ENCODE data around the gene KDM8.

The KDM8 gene

DNA sequence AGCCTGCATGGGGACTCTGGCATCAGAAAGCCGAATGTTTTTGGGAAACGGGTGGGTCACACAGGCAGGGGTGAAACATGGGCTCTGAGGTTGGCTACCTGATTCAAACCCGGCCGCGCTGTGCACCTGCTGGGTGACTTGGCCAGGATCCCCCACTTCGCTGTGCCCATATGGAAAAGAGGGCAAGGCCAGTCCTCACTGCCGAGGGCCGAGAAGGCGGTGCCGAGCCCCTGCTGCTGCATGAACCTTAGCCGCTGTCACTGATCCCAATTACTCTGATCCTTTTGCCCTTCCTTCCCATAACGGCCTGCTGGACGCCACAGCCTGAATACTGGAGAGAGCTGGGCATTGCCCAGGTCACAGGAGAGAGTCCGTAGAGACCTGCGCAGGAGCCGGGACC is 17.7 kb downstream of the KDM8 start:
- Histone ChIP-seq H4K20me1 (ENCODE audit: insufficient read depth, low read length) (no peaks in the 10 kb centered on the region), H3K9me2 (replicated peaks; ENCODE audit: insufficient read depth, low read length) (no peaks in the 10 kb centered on the region), H2AFZ (ENCODE audit: low read length) (no peak overlapping the region), H3K9ac (ENCODE audit: low read length) (no peak overlapping the region), H3K79me2 (ENCODE audit: low read length) (no peaks in the 10 kb centered on the region), H3K27me3 (replicated peaks; ENCODE audit: insufficient read depth, low read length) (no peaks in the 10 kb centered on the region), H3K4me1 (ENCODE audit: low read length) (peaks cover 14% of the 10 kb centered on the region), H3K9me3 (replicated peaks; ENCODE audit: insufficient read depth, low read length) (no peaks in the 10 kb centered on the region), H3K4me3 (ENCODE audit: low read length) (no peak overlapping the region), H3K27ac (ENCODE audit: low read length) (no peak overlapping the region), H3F3A (ENCODE audit: insufficient read depth, low read length) (peaks cover 12% of the 10 kb centered on the region), H3K4me2 (ENCODE audit: low read depth, low read length) (no peak overlapping the region), H3K36me3 (replicated peaks; ENCODE audit: insufficient read depth, low read length) (no peaks in the 10 kb centered on the region)
- TF ChIP-seq CTCF (IDR thresholded peaks at IDR 0.05; ENCODE audit: low read length) (no peak), EZH2 (optimal IDR thresholded peaks at IDR 0.05; ENCODE audit: low read depth, low read length) (no peak), EZH2phosphoT487 (IDR thresholded peaks at IDR 0.05; ENCODE audit: low read length) (no peak)
- no peak for DNase-seq

DNA sequence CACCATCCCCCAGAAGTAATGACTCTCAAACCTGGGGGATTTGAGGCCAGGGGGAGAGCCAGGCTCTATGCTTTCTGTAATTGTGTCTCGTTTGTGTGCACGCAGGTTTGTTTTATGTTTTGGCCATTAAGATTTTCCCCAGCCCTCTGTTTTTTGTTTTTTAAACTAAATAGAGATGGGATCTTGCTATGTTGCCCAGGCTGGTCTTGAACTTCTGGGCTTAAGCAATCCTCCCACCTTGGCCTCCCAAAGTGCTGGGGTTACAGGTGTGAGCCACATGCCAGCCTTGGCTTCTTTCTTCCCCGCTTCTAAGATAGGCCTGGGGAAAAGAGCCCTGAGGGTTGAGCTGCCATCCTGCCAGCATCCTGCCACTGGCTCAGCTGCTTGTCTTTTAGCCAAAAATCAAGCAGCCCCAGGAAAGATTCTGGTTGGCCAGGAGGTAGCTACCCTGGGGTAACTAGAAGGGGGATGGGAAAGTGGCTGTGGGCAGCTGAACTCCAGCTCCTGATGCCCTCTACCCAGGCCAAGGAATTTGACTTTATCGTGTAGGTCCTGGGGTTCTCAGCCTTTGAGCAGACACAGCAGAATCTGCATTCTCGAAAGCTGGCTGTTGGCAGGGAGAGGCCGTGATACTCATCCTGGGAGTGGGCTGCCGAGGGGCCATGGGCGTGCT is 18.4 kb downstream of the KDM8 start:
- H3F3A ChIP-seq (ENCODE audit: insufficient read depth, low read length) = peaks cover 19% of the 10 kb centered on the region
- no peaks in the 10 kb centered on the region for H3K9me3 ChIP-seq (replicated peaks; ENCODE audit: insufficient read depth, low read length)
- H3K9me2 ChIP-seq (replicated peaks; ENCODE audit: insufficient read depth, low read length) = no peaks in the 10 kb centered on the region
- H3K79me2 ChIP-seq (ENCODE audit: low read length) = no peaks in the 10 kb centered on the region
- DNase-seq = no peak
- H3K4me1 ChIP-seq (ENCODE audit: low read length) = peaks cover 20% of the 10 kb centered on the region
- no peak overlapping the region for H2AFZ ChIP-seq (ENCODE audit: low read length)
- no peaks in the 10 kb centered on the region for H3K36me3 ChIP-seq (replicated peaks; ENCODE audit: insufficient read depth, low read length)
- H4K20me1 ChIP-seq (ENCODE audit: insufficient read depth, low read length) = no peaks in the 10 kb centered on the region
- no peak overlapping the region for H3K4me2 ChIP-seq (ENCODE audit: low read depth, low read length)
- H3K27ac ChIP-seq (ENCODE audit: low read length) = no peak overlapping the region
- H3K4me3 ChIP-seq (ENCODE audit: low read length) = no peak overlapping the region
- TF ChIP-seq CTCF (IDR thresholded peaks at IDR 0.05; ENCODE audit: low read length) = no peak
- TF ChIP-seq EZH2phosphoT487 (IDR thresholded peaks at IDR 0.05; ENCODE audit: low read length) = no peak
- TF ChIP-seq EZH2 (optimal IDR thresholded peaks at IDR 0.05; ENCODE audit: low read depth, low read length) = no peak
- H3K9ac ChIP-seq (ENCODE audit: low read length) = no peak overlapping the region
- no peaks in the 10 kb centered on the region for H3K27me3 ChIP-seq (replicated peaks; ENCODE audit: insufficient read depth, low read length)

DNA sequence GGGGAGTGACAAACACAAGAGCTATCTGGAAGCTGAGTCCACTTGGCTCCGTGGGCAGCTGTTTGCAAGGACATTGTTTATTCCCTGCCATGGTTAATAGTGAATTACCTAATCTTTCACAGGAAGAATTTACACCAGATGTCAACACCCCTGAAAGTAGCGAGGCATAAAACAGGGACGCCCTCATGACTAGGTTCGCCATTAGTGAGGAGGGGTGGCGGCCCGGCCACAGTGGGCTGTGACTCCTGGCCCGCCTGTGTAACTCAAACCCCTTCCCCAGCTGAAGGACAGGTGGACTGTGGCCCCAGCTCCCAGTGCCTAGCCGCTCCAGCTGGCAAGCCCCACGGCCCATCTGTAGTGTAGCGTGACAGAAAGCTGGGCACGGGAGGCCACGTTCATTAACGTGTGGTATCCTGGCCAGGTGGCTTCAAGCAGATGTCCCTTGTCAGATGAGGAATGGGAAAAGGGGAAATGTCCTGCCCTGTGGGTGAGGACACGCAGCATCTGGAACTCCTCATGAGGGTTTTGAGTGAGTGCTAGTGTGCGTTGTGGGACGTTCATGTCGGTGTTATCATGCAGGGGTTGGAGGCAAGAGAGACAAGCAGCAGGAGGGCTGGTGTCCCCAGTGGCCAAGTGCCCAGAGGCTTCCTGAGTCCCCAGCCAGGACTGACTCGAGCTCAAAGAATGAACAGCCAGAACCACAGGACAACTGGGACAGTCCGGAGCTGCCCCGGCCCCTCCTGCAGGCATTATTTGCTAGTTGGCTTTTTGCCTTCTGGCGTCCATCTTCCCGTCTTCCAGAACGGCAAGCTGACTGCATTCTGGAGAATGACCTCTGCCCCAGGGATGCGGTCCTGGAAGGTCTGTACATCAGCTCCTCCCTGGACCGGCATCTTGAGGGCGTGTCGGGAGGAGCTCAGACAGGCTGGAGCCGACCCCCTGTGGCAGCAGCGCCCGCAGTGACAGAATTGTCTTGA is 19.2 kb downstream of the KDM8 start:
- H3K27me3 ChIP-seq (replicated peaks; ENCODE audit: insufficient read depth, low read length) = no peaks in the 10 kb centered on the region
- no peak for TF ChIP-seq EZH2 (optimal IDR thresholded peaks at IDR 0.05; ENCODE audit: low read depth, low read length)
- TF ChIP-seq CTCF (IDR thresholded peaks at IDR 0.05; ENCODE audit: low read length) = no peak
- no peaks in the 10 kb centered on the region for H4K20me1 ChIP-seq (ENCODE audit: insufficient read depth, low read length)
- no peaks in the 10 kb centered on the region for H3K9me3 ChIP-seq (replicated peaks; ENCODE audit: insufficient read depth, low read length)
- no peak for DNase-seq
- H3K9me2 ChIP-seq (replicated peaks; ENCODE audit: insufficient read depth, low read length) = no peaks in the 10 kb centered on the region
- no peak overlapping the region for H3K4me3 ChIP-seq (ENCODE audit: low read length)
- H3K4me1 ChIP-seq (ENCODE audit: low read length) = peaks cover 27% of the 10 kb centered on the region
- H2AFZ ChIP-seq (ENCODE audit: low read length) = no peak overlapping the region
- H3K9ac ChIP-seq (ENCODE audit: low read length) = no peak overlapping the region
- H3K27ac ChIP-seq (ENCODE audit: low read length) = no peak overlapping the region
- no peaks in the 10 kb centered on the region for H3K79me2 ChIP-seq (ENCODE audit: low read length)
- peaks cover 21% of the 10 kb centered on the region for H3F3A ChIP-seq (ENCODE audit: insufficient read depth, low read length)
- no peaks in the 10 kb centered on the region for H3K36me3 ChIP-seq (replicated peaks; ENCODE audit: insufficient read depth, low read length)
- H3K4me2 ChIP-seq (ENCODE audit: low read depth, low read length) = no peak overlapping the region
